Measurements from ENCODE around the gene UGT1A9. TPM values are rescaled to one million over a fixed set of nuclear protein-coding genes. Genes with fewer than 3 reads are reported as not detected.

Gene UGT1A9
- total RNA-seq, 4 donors from 2014 or later, result not detected

- no peak for TF ChIP-seq POLR2AphosphoS5 (IDR thresholded peaks at IDR 0.05)
- TF ChIP-seq POLR2A (IDR thresholded peaks at IDR 0.05), result no peak
- no peak for TF ChIP-seq EP300 (IDR thresholded peaks at IDR 0.05)
- no peak for TF ChIP-seq CTCF (IDR thresholded peaks at IDR 0.05)
- Histone ChIP-seq H3K4me1 (no peaks in the 10 kb centered on the region), H3K36me3 (no peaks in the 10 kb centered on the region), H3K4me3 (no peak overlapping the region), H3K27ac (no peak overlapping the region), H3K9me3 (no peaks in the 10 kb centered on the region), H3K27me3 (no peaks in the 10 kb centered on the region)
- ATAC-seq, result no peak
- WGBS, 2 donors (ENCODE audit: low coverage in 1 of 2), result 85% methylated on average over 2 of the region's 2 CpGs; no CpG with 5 or more reads in 1 of the 2 donors
Observed at GRCh38 chr2:233758849-233759248, 87.2 kb downstream of the UGT1A9 start.

GRCh38 chr2:233760043-233760442 is 88.3 kb downstream of the UGT1A9 start, which contains the start of gene UGT1A1:
UGT1A1 (plus strand) TSS chr2:233760270; CDS start chr2:233760288, 18 bp downstream.
- Histone ChIP-seq H3K4me3 (no peak within 1 kb of the TSS), H3K4me1 (no peaks in the 10 kb centered on the region), H3K27ac (no peak within 1 kb of the TSS), H3K27me3 (peaks cover 9% of the 10 kb centered on the region), H3K9me3 (no peaks in the 10 kb centered on the region), H3K36me3 (no peaks in the 10 kb centered on the region)
- no peak for ATAC-seq
- TF ChIP-seq EP300 (IDR thresholded peaks at IDR 0.05) (no peak), CTCF (IDR thresholded peaks at IDR 0.05) (no peak), POLR2A (IDR thresholded peaks at IDR 0.05) (no peak), POLR2AphosphoS5 (IDR thresholded peaks at IDR 0.05) (no peak)
- 97 to 100% methylated on average over 1 to 6 of the region's 6 CpGs for WGBS, 2 donors (ENCODE audit: low coverage in 1 of 2)

DNA sequence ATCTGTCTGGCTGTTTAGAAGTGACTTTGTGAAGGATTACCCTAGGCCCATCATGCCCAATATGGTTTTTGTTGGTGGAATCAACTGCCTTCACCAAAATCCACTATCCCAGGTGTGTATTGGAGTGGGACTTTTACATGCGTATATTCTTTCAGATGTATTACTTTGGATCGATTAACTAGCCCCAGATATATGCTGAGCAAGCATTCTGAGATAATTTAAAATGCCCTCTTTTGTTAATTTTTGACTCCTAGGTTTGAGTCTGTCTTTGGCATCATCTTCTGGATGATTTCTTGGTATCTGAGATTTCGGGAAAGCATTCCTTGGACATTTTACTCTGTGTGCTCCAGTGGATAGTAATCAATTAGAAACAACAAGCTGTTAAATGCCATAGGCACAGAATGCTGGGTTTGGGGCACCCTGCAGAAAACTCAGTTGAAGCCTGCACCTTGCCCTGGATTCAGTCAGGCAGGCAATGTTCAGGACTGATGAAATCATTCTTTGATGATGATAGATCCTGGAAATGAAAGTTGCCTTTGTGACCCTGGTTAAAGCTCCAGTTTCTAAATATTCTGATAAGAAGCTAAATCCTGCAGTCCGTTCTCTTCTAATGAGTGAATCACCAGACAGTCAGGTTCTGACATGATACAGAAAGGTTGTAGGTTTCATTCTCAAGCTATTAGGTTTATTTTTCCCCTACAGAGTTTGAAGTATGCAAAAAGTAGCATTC is 89.5 kb downstream of the UGT1A9 start:
- WGBS, 2 donors (ENCODE audit: low coverage in 1 of 2), result 78 to 84% methylated on average over 4 of the region's 4 CpGs
- Histone ChIP-seq H3K4me1 (no peaks in the 10 kb centered on the region), H3K9me3 (no peaks in the 10 kb centered on the region), H3K27ac (no peak overlapping the region), H3K4me3 (no peak overlapping the region), H3K36me3 (no peaks in the 10 kb centered on the region), H3K27me3 (peaks cover 19% of the 10 kb centered on the region)
- no peak for TF ChIP-seq CTCF (IDR thresholded peaks at IDR 0.05)
- TF ChIP-seq EP300 (IDR thresholded peaks at IDR 0.05), result no peak
- no peak for TF ChIP-seq POLR2A (IDR thresholded peaks at IDR 0.05)
- TF ChIP-seq POLR2AphosphoS5 (IDR thresholded peaks at IDR 0.05), result no peak
- ATAC-seq, result no peak

- Histone ChIP-seq H3K9me3 (no peaks in the 10 kb centered on the region), H3K27ac (no peak overlapping the region), H3K27me3 (peaks cover 22% of the 10 kb centered on the region), H3K36me3 (no peaks in the 10 kb centered on the region), H3K4me1 (no peaks in the 10 kb centered on the region), H3K4me3 (no peak overlapping the region)
- no peak for ATAC-seq
- WGBS, 2 donors (ENCODE audit: low coverage in 1 of 2), result 68 to 70% methylated on average over 2 to 7 of the region's 7 CpGs
- TF ChIP-seq POLR2AphosphoS5 (IDR thresholded peaks at IDR 0.05) (no peak), CTCF (IDR thresholded peaks at IDR 0.05) (no peak), POLR2A (IDR thresholded peaks at IDR 0.05) (no peak), EP300 (IDR thresholded peaks at IDR 0.05) (no peak)
Observed at GRCh38 chr2:233764264-233764663, 92.6 kb downstream of the UGT1A9 start.

DNA sequence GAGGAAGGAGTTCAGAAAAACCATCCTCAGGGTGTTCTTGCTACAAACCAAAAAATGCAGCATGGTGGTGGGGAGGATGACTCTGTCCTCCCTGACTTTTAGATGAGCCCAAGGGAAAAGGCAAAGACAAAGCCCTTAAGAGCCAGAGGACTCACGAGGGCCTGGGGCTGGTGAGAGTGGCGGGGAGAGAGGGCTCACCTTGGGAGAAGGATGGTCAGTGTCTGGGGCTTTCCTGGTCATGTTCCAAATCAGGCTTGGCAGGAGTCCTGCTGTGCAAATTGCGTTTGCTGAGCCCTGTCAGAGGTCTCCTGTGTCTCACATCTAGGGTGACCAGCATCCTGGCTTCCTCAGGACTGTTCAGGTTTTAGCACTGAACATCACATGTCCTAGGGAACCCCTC is 93.1 kb downstream of the UGT1A9 start:
- no peaks in the 10 kb centered on the region for H3K36me3 ChIP-seq
- H3K27me3 ChIP-seq, result peaks cover 22% of the 10 kb centered on the region
- H3K27ac ChIP-seq, result no peak overlapping the region
- no peak overlapping the region for H3K4me3 ChIP-seq
- no peak for ATAC-seq
- no peaks in the 10 kb centered on the region for H3K9me3 ChIP-seq
- 75% methylated on average over 2 of the region's 3 CpGs; no CpG with 5 or more reads in 1 of the 2 donors for WGBS, 2 donors (ENCODE audit: low coverage in 1 of 2)
- TF ChIP-seq CTCF (IDR thresholded peaks at IDR 0.05) (no peak), EP300 (IDR thresholded peaks at IDR 0.05) (no peak), POLR2A (IDR thresholded peaks at IDR 0.05) (no peak), POLR2AphosphoS5 (IDR thresholded peaks at IDR 0.05) (no peak)
- H3K4me1 ChIP-seq, result no peaks in the 10 kb centered on the region

All from gastroesophageal sphincter (tissue), 4 donors.